HepG2 (cell line): Measurements from ENCODE around the gene TMEM107. TPM values are rescaled to one million over a fixed set of nuclear protein-coding genes. Genes with fewer than 3 reads are reported as not detected.

ENCODE experiments used
- GFI1 ChIP-seq: sonication (generic); formaldehyde crosslinking; IDR thresholded peaks from 2 replicates; pipeline ENCODE4 v1.5.0; 2020; ENCODE audit warnings: missing genetic modification reagents, mild to moderate bottlenecking, borderline replicate concordance
- LCORL ChIP-seq, 2 experiments: fragments of 450-650 bp in 1 of 2; sonication (generic) in 1 of 2; formaldehyde crosslinking in 1 of 2; IDR thresholded peaks; 2 replicates each; pipeline versions ENCODE4 v1.5.0 to v1.6.1; 2017 to 2020; ENCODE audit warnings: antibody characterized with exemption in 1 of 2, missing genetic modification reagents in 1 of 2
- NBN ChIP-seq: fragments of 450-650 bp; conservative IDR thresholded peaks from 2 replicates; pipeline ENCODE4 v1.6.1; 2017
- NFKBIZ ChIP-seq: IDR thresholded peaks from 2 replicates; pipeline ENCODE4 v1.6.1; 2018; ENCODE audit warnings: missing genetic modification reagents, missing compliant biosample characterization
- PRMT3 ChIP-seq: sonication (generic); formaldehyde crosslinking; IDR thresholded peaks from 2 replicates; pipeline ENCODE4 v1.8.1; 2022; ENCODE audit warnings: low read depth, mild to moderate bottlenecking, moderate library complexity, missing genetic modification reagents, borderline replicate concordance
- RXRB ChIP-seq: IDR thresholded peaks from 2 replicates; pipeline ENCODE4 v1.6.1; 2016; ENCODE audit warnings: borderline replicate concordance, missing genetic modification reagents, missing compliant biosample characterization
- SP1 ChIP-seq, 2 experiments: fragments of 450-650 bp in 1 of 2; sonication (generic) in 1 of 2; formaldehyde crosslinking in 1 of 2; IDR thresholded peaks; 2 replicates each; pipeline versions ENCODE4 v1.4.0 to v1.6.1; 2016 to 2020; ENCODE audit warnings: missing genetic modification reagents in 1 of 2
- SPEN ChIP-seq: sonication (generic); formaldehyde crosslinking; IDR thresholded peaks from 2 replicates; pipeline ENCODE4 v1.5.1; 2020; ENCODE audit warnings: low read depth, mild to moderate bottlenecking, missing genetic modification reagents
- THAP11 ChIP-seq: IDR thresholded peaks from 2 replicates; pipeline ENCODE4 v1.6.1; 2016; ENCODE audit warnings: missing biosample characterization, missing genetic modification reagents
- ZFY ChIP-seq: sonication (generic); formaldehyde crosslinking; IDR thresholded peaks from 2 replicates; pipeline ENCODE4 v1.4.0; 2020; ENCODE audit warnings: missing genetic modification reagents
- ZNF564 ChIP-seq: sonication (generic); formaldehyde crosslinking; IDR thresholded peaks from 2 replicates; pipeline ENCODE4 v1.8.1; 2023; ENCODE audit warnings: mild to moderate bottlenecking, missing genetic modification reagents
- ZNF572 ChIP-seq: sonication (generic); formaldehyde crosslinking; IDR thresholded peaks from 2 replicates; pipeline ENCODE4 v1.5.1; 2020; ENCODE audit warnings: mild to moderate bottlenecking, missing genetic modification reagents
- ZSCAN9 ChIP-seq: IDR thresholded peaks from 2 replicates; pipeline ENCODE4 v1.6.1; 2016; ENCODE audit warnings: borderline replicate concordance
- polyA plus RNA-seq, 8 experiments: library from polyadenylated mRNA; depleted of rRNA in 3 of 8; stranded (reverse) in 7 of 8; unstranded in 1 of 8; fragments of >200 nt; fragmentation: Illumina TruSeq in 4 of 8; extraction: Trizol in 4 of 8; gene quantifications; 2 replicates each; pipeline versions ENCODE4 v1.2.1 to v1.2.3, GENCODE V29; 2011 to 2016; ENCODE audit warnings: low read depth in 4 of 8, missing spikeins in 1 of 8, mixed read lengths in 1 of 8; ENCODE audit not compliant: insufficient read depth in 1 of 8
- total RNA-seq, 5 experiments: library from RNA; depleted of rRNA; stranded (reverse); fragments of >200 nt; fragmentation: Illumina TruSeq; extraction: Trizol; gene quantifications; 2 replicates each; pipeline ENCODE4 v1.2.3, GENCODE V29; 2016; ENCODE audit warnings: low read depth in 1 of 5
- TF ChIP-seq, protein P1 (sequence below): sonication (generic); formaldehyde crosslinking; IDR thresholded peaks from 2 replicates; pipeline ENCODE4 v1.4.0; 2020; ENCODE audit warnings: mild to moderate bottlenecking, missing genetic modification reagents, borderline replicate concordance
- TF ChIP-seq, protein P2 (sequence below): IDR thresholded peaks from 2 replicates; pipeline ENCODE4 v1.6.1; 2016; ENCODE audit warnings: mild to moderate bottlenecking
- TF ChIP-seq, protein P3 (sequence below), 2 experiments: fragments of 450-650 bp in 1 of 2; sonication (generic) in 1 of 2; formaldehyde crosslinking in 1 of 2; IDR thresholded peaks; 2 replicates each; pipeline versions ENCODE4 v1.6.1 to v1.8.0; 2016 to 2022; ENCODE audit warnings: antibody characterized with exemption in 1 of 2, mild to moderate bottlenecking in 1 of 2, missing genetic modification reagents in 1 of 2

TMEM107 gene
- total and polyA plus RNA-seq, 2 of the 13 experiments (the other 11 are each of a cell fraction or from before 2014, with no cell fraction given) = 7.2 to 15.3 TPM

DNA sequence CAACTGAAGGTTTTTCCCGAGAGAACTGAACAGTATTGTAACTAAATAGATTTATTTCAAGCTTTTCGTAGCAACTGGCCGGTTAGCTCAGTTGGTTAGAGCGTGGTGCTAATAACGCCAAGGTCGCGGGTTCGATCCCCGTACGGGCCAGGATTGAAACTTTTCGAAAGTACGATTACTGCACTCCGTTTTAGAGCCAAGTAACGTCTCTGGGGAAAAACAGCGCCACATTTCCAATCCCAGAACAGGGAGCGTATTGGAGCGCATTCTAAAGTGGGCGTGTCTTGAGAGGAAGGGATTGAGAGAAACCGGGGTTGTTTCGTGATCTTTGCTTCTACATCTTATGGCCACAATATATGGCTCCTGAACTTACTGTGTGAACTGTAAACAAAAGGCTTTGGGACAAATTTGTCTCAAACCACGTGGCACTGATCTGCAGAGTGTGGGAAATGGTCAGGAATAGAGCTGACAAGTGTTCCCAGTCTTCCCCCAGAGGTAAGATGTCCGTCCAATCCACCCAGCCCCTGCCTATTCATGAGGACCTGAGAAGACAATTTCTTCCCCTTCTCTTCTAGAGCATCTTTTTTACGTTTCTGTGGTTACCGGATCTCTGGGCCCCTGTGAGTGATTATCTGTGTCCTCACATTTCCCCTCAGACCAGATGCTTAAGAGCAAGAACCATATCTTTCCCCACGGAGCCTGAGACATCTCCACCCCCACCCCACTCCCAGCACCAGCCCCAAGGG lies 11.5 kb upstream of the TMEM107 start (continued):
- TF ChIP-seq, protein P1, sequence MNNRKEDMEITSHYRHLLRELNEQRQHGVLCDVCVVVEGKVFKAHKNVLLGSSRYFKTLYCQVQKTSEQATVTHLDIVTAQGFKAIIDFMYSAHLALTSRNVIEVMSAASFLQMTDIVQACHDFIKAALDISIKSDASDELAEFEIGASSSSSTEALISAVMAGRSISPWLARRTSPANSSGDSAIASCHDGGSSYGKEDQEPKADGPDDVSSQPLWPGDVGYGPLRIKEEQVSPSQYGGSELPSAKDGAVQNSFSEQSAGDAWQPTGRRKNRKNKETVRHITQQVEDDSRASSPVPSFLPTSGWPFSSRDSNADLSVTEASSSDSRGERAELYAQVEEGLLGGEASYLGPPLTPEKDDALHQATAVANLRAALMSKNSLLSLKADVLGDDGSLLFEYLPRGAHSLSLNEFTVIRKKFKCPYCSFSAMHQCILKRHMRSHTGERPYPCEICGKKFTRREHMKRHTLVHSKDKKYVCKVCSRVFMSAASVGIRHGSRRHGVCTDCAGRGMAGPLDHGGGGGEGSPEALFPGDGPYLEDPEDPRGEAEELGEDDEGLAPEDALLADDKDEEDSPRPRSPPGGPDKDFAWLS = no peak
- no peak for TF ChIP-seq SP1 (IDR thresholded peaks at IDR 0.05)
- TF ChIP-seq SP1 (CRISPR knock-in tag; IDR thresholded peaks at IDR 0.05) = peak; percentile 72; the same call in 1 of the 2 replicates
- TF ChIP-seq PRMT3 = 0 out of 2 replicates have a peak, but pooled peaks have one; percentile 76
- peak; percentile 55 for TF ChIP-seq SPEN (CRISPR knock-in tag)
- TF ChIP-seq NFKBIZ (CRISPR knock-in tag) = no peak
- no peak for TF ChIP-seq NBN
- TF ChIP-seq THAP11 (CRISPR knock-in tag) = peak; percentile 71
- peak; percentile 72; the same call in 1 of the 2 replicates for TF ChIP-seq GFI1 (CRISPR knock-in tag)
- peak; percentile 75 for TF ChIP-seq ZSCAN9 (CRISPR knock-in tag)
- TF ChIP-seq, protein P2, sequence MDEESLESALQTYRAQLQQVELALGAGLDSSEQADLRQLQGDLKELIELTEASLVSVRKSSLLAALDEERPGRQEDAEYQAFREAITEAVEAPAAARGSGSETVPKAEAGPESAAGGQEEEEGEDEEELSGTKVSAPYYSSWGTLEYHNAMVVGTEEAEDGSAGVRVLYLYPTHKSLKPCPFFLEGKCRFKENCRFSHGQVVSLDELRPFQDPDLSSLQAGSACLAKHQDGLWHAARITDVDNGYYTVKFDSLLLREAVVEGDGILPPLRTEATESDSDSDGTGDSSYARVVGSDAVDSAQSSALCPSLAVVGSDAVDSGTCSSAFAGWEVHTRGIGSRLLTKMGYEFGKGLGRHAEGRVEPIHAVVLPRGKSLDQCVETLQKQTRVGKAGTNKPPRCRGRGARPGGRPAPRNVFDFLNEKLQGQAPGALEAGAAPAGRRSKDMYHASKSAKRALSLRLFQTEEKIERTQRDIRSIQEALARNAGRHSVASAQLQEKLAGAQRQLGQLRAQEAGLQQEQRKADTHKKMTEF (CRISPR knock-in tag) = peak; percentile 79; the same call in 1 of the 2 replicates
- TF ChIP-seq, protein P3, sequence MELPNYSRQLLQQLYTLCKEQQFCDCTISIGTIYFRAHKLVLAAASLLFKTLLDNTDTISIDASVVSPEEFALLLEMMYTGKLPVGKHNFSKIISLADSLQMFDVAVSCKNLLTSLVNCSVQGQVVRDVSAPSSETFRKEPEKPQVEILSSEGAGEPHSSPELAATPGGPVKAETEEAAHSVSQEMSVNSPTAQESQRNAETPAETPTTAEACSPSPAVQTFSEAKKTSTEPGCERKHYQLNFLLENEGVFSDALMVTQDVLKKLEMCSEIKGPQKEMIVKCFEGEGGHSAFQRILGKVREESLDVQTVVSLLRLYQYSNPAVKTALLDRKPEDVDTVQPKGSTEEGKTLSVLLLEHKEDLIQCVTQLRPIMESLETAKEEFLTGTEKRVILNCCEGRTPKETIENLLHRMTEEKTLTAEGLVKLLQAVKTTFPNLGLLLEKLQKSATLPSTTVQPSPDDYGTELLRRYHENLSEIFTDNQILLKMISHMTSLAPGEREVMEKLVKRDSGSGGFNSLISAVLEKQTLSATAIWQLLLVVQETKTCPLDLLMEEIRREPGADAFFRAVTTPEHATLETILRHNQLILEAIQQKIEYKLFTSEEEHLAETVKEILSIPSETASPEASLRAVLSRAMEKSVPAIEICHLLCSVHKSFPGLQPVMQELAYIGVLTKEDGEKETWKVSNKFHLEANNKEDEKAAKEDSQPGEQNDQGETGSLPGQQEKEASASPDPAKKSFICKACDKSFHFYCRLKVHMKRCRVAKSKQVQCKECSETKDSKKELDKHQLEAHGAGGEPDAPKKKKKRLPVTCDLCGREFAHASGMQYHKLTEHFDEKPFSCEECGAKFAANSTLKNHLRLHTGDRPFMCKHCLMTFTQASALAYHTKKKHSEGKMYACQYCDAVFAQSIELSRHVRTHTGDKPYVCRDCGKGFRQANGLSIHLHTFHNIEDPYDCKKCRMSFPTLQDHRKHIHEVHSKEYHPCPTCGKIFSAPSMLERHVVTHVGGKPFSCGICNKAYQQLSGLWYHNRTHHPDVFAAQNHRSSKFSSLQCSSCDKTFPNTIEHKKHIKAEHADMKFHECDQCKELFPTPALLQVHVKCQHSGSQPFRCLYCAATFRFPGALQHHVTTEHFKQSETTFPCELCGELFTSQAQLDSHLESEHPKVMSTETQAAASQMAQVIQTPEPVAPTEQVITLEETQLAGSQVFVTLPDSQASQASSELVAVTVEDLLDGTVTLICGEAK (IDR thresholded peaks at IDR 0.05) = no peak
- TF ChIP-seq, protein P3 (CRISPR knock-in tag; IDR thresholded peaks at IDR 0.05) = no peak; the same call in 1 of the 2 replicates
- peak; percentile 66; the same call in 1 of the 2 replicates for TF ChIP-seq RXRB (CRISPR knock-in tag)
- TF ChIP-seq ZNF564 (CRISPR knock-in tag) = 0 out of 2 replicates have a peak, but pooled peaks have one; percentile 56
- no peak for TF ChIP-seq ZNF572 (CRISPR knock-in tag)
- TF ChIP-seq LCORL (IDR thresholded peaks at IDR 0.05) = no peak
- peak; percentile 59 for TF ChIP-seq LCORL (CRISPR knock-in tag; IDR thresholded peaks at IDR 0.05)
- TF ChIP-seq ZFY = peak; percentile 42; the same call in 1 of the 2 replicates
